SU-DHL-6 (cell line): Measurements from ENCODE around the gene CHRNA4.

Source experiments
- CTCF ChIP-seq: fragments of 200-600 bp; sonication (generic); IDR thresholded peaks from one replicate; pipeline ENCODE4 v1.5.1; 2017; ENCODE audit warnings: antibody characterized with exemption, mild to moderate bottlenecking, low read length, moderate library complexity; ENCODE audit not compliant: insufficient read depth, poor library complexity, severe bottlenecking
- EZH2phosphoT487 ChIP-seq: fragments of 200-600 bp; sonication (generic), shearing (Covaris generic); conservative IDR thresholded peaks from 2 replicates; pipeline ENCODE4 v1.6.1; 2018; ENCODE audit warnings: mild to moderate bottlenecking, antibody characterized with exemption, low read length, moderate library complexity, mixed read lengths

- no peak for TF ChIP-seq CTCF
- TF ChIP-seq EZH2phosphoT487 = no peak
Measured at GRCh38 chr20:63351326-63351700, 9.8 kb downstream of the CHRNA4 start.
